ENCODE data around the gene FAM89A.

FAM89A gene

DNA sequence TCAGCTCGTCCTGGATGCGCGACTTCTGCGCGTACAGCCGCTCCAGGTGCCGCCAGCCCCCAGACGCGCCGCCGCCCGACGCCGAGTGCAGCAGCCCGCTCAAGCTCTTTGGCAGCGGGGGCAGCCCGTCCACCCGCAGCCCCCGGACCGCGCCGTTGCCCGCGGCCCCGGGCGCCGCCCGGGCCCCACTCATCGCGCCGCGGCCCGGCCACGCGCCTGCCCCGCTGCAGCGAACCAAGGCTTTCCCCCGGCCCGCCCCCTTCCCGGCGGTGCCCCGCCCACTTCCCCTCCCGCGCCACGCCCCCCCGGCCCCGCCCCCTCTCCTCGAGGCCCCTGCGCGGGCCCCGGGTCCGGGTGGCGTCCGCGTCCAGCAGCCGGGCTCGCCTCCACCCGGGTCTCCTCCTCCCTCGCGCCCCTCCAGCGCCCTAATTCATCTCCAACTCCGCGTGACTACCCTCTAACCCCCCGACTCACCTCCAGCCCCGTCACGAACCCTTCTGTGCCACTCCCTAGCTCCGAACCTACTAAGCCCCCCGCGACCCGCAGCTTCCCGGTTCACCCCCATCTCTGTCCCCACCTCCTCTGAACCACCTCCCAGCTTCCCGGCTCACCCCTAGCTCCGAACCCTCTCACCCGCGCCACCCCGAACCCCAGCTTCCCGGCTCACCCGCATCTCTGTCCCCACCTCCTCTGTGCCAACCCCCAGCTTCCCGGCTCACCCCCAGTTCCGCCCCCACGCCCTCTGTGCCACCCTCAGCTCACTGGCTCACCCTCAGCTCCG lies at the start of gene FAM89A:
TSS of gene FAM89A (minus strand) at position 236 of the 781 bp plus-strand sequence. CDS start at position 193, 43 bp downstream.
- no peak for DNase-seq

DNA sequence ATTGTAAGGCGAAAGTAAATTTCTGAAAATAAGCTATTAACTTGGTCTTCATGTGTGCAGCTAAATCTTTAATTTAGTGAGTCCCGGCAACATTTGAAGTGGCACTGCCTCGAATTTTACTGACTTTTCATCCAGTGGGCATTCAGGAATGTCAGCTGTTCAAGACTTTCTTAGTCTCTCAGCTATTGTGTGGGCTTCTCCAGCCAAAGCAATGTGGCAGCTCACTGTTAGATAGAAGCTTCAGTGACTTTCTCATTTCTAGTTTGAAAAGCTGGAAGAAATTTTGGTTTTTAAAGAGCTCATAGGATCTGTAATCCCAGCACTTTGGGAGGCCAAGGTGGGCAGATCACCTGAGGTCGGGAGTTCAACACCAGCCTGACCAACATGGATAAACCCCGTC lies 44.3 kb upstream of the FAM89A start:
- DNase-seq = no peak

- DNase-seq = no peak
These were observed 39.1 kb upstream of the FAM89A start for GRCh38 chr1:231079163-231079562.

DNA sequence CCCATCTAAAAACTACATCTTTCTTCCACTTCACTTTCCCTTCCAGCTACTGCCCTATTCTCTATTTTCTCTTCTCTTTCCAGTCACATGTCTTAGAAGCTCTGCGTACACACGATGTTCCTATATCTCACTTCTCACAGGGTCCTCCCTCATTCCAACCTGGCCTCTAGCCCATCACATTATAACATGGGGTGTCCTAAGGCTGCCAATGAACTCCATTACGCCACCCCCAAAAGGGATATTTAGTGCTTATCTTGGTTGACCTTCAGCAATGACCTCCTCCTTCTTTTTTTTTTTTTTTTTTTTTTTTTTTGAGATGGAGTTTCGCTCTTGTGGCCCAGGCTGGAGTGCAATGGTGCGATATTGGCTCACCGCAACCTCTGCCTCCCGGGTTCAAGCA lies 38.2 kb upstream of the FAM89A start:
- DNase-seq = no peak

GRCh38 chr1:231076802-231077201 lies 36.7 kb upstream of the FAM89A start:
- DNase-seq = no peak

- DNase-seq = no peak
These were observed 35.4 kb upstream of the FAM89A start for GRCh38 chr1:231075497-231075896.

DNA sequence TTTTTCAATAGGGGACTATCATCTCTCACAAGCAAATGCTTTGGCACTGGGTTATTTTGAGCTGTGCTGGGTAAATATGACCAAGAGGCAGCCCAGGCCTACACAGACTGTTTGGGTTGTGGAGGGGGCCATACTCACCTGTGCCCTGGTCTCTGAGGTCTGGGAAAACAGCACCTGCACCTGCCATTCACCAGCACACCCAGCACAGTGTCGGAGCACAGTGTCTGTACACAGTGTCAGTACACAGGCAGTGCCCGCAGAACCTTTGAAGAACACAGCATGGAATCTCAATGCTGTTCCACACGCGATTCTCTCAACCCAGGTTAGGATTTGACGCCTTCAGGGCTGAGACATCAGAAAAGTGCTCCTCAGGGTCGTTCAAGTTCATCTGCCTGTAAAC lies 35.0 kb upstream of the FAM89A start:
- no peak for DNase-seq

- DNase-seq = no peak
These were observed 34.0 kb upstream of the FAM89A start for GRCh38 chr1:231074046-231074445.

GRCh38 chr1:231073331-231073730 lies 33.3 kb upstream of the FAM89A start:
- no peak for DNase-seq

- DNase-seq = no peak
These were observed 32.5 kb upstream of the FAM89A start for GRCh38 chr1:231072502-231073094.

DNA sequence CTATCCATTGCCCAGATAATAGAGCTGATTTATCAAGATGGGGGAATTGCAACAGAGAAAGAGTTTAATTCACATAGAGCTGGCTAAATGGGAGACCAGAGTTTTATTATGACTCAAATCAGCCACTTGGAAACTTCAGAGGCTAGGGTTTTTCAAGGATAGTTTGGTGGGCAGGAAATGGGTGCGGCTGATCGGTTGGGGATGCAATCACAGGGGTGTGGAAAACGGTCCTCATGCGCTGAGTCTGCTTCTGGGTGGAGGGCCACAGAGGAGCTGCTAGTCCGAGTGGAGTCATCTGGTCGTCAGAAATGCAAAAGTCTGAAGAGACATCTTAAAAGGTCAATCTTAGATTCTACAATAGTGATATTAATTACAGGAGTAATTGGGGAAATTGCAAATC lies 32.0 kb upstream of the FAM89A start:
- DNase-seq = no peak

- DNase-seq = no peak
These were observed 30.8 kb upstream of the FAM89A start for GRCh38 chr1:231070758-231071444.

- DNase-seq = no peak
These were observed 29.3 kb upstream of the FAM89A start for GRCh38 chr1:231069333-231069732.

DNA sequence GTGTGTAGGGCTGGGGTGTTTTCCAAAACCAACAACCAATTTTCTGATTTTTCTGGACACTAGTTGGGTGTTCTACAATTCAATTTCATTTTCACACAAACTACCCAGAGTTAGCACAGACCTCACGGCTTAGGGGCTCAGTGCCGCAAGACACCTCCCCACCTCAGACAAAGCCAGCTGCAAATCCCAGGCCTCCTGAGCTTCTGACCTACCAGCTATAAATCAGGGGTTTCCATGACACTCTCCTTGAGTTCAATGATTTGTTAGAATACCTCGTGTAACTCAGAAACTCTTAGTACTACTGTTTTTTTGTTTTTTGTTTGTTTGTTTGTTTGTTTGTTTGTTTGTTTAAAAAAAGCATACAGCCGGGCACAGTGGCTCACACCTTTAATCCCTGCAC lies 28.7 kb upstream of the FAM89A start:
- no peak for DNase-seq

- no peak for DNase-seq
These were observed 25.6 kb upstream of the FAM89A start for GRCh38 chr1:231065510-231066241.

DNA sequence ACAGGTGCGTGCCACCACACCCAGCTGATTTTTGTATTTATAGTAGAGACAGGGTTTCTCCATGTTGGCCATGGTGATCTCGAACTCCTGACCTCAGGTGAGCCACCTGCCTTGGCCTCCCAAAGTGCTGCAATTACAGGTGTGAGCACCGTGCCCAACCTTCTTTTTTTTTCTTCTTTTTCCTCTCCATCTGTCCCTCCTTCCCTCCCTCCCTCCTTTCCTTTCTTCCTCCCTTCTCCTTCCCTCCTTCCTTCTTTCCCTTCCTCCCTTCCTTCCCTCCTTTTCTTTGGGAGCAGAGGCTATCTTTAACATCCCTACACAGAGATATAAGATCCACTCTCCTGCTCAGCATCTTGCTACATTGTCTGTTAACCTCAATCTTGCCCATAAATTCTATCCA lies 24.4 kb upstream of the FAM89A start:
- no peak for DNase-seq

- DNase-seq = no peak
These were observed 23.3 kb upstream of the FAM89A start for GRCh38 chr1:231063331-231063730.

GRCh38 chr1:231062500-231063270 lies 22.6 kb upstream of the FAM89A start:
- no peak for DNase-seq

- DNase-seq = no peak
These were observed 19.6 kb upstream of the FAM89A start for GRCh38 chr1:231059566-231060193.

DNA sequence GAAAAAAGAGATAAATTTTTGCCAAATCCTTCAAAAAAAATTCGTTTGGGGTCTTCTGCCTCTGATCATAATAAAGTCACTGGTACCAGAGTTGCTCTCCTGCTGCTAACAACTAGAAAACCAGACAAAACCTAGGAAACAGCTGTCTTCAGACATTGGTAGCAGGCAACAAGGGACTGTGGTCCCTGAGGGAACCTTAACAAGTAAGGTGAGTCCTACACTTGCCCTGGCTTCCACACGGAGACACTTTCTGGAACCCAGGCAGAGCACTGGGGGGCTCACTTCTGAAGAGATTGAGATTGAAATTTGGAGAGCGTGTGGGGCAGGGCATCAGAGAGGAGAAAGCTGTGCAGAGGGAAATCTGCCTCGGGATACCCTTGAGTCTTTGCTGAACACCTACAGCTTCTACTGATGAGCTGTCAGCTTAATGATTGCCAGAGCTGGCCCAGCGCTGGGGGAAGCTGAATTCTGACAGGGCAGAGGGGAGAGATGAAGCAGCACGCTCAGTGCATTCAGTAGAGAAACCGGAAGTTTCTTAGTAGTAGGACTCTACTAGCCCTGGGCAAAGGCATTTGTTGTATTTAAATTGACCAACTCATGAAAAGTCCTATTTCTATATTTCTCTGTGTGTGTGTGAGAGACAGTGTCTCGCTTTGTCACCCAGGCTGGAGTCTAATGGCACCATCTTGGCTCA lies 18.5 kb upstream of the FAM89A start:
- DNase-seq = no peak

- no peak for DNase-seq
These were observed 17.4 kb upstream of the FAM89A start for GRCh38 chr1:231057410-231057809.

DNA sequence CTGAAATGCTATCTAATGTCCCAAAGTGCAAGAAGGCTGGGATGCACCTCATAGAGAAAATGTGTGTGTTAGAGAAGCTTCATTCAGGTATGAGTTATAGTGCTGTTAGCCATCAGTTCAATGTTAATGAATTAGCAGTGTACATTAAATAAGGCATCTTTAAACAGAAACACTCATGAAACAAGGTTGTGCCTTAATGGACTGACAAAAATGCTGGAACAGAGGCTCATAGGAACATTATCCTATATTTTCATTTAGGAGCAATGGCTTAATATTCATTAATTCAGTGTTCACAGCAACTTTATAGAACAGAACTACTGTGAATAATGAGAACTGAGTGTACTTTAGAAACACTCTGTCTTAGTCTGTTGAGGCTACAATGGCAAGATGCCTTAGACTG lies 15.2 kb upstream of the FAM89A start:
- no peak for DNase-seq
